NCI-H526 (cell line): ENCODE measurements around the gene IFNLR1.
"Not testable (repeated sequence)": the region's sequence is repeated elsewhere in the genome, so short reads cannot be mapped to it uniquely, and the experiment has no call there.

ENCODE experiments used
- DNase-seq, 2 experiments: peaks; one replicate each; lab custom pipeline; 2025; lab: John Stamatoyannopoulos, UW

The IFNLR1 gene

GRCh38 chr1:24186993-24187790, at the start of gene IFNLR1:
Gene IFNLR1, minus strand, starts transcription at chr1:24187289. Its CDS starts 41 bp downstream, at chr1:24187248.
- peak; percentile 35 to 93 for DNase-seq

- DNase-seq, result no peak
Measured at GRCh38 chr1:24235921-24236788, 49.1 kb upstream of the IFNLR1 start.

GRCh38 chr1:24233684-24234600, 46.9 kb upstream of the IFNLR1 start:
- no peak for DNase-seq

GRCh38 chr1:24231701-24232100, 44.6 kb upstream of the IFNLR1 start:
- no peak for DNase-seq

GRCh38 chr1:24228311-24228710, 41.2 kb upstream of the IFNLR1 start:
- no peak for DNase-seq

- DNase-seq, result no peak
Measured at GRCh38 chr1:24226749-24227148, 39.7 kb upstream of the IFNLR1 start.

GRCh38 chr1:24224761-24225160, 37.7 kb upstream of the IFNLR1 start:
- DNase-seq, result no peak

- no peak for DNase-seq
Measured at GRCh38 chr1:24224086-24224485, 37.0 kb upstream of the IFNLR1 start.

- no peak for DNase-seq
Measured at GRCh38 chr1:24222793-24223192, 35.7 kb upstream of the IFNLR1 start.

GRCh38 chr1:24222008-24222605, 35.0 kb upstream of the IFNLR1 start:
- DNase-seq, result no peak

GRCh38 chr1:24221246-24221645, 34.2 kb upstream of the IFNLR1 start:
- no peak for DNase-seq

- DNase-seq, result peak in 1 of 2 experiments; percentile 28
Measured at GRCh38 chr1:24216276-24217074, 29.4 kb upstream of the IFNLR1 start.

GRCh38 chr1:24215226-24215814, 28.2 kb upstream of the IFNLR1 start:
- peak in 1 of 2 experiments; percentile 16 for DNase-seq

- no peak for DNase-seq
Measured at GRCh38 chr1:24212376-24212775, 25.3 kb upstream of the IFNLR1 start.

GRCh38 chr1:24210195-24210627, 23.1 kb upstream of the IFNLR1 start:
- no peak for DNase-seq

GRCh38 chr1:24209097-24209496, 22.0 kb upstream of the IFNLR1 start:
- no peak for DNase-seq

- no peak for DNase-seq
Measured at GRCh38 chr1:24207709-24208108, 20.6 kb upstream of the IFNLR1 start.

GRCh38 chr1:24207395-24207687, 20.3 kb upstream of the IFNLR1 start:
- not testable (repeated sequence) for DNase-seq

GRCh38 chr1:24206516-24207394, 19.7 kb upstream of the IFNLR1 start:
- no peak for DNase-seq
